Right lobe of liver (tissue), 4 donors: ENCODE measurements around the gene FBP1.

Experiments used
- CTCF ChIP-seq, 4 donors: fragments of 200-600 bp in 3 of 4; fragments of 450-650 bp in 1 of 4; IDR thresholded peaks; one replicate each; pipeline versions ENCODE4 v1.5.1 to v1.8.0; 2016 to 2022; ENCODE audit warnings: antibody characterized with exemption in 4 of 4, mild to moderate bottlenecking in 2 of 4
- POLR2A ChIP-seq: fragments of 450-650 bp; IDR thresholded peaks from one replicate; pipeline ENCODE4 v1.6.1; 2017; ENCODE audit warnings: antibody characterized with exemption, mild to moderate bottlenecking
- donor health status: DM: no; HTN: no; CAD: no.
- donor health status: DM: no; HTN: no; CAD: no.
- donor health status: DM: no; HTN: yes; CAD: no.

DNA sequence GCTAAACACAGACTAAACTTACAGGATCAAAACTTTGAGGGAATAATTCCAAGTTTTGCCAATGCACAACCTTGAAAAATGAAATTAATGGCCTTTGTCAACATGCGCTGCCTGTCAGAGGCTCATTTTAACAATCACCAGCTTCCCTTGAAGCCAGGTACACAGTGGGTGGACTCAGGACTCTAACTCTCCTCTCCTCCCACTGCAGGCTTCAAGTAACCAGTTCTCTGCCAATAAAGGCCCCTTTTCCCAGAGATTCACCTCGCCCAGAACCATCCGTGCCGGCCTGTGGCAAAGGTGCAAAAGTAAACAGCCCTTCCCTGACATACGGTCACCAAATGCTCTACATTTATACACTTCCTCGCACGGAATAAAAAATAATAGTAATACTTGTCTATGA is 27.2 kb downstream of the FBP1 start:
- no peak for TF ChIP-seq CTCF (IDR thresholded peaks at IDR 0.05)
- no peak for TF ChIP-seq POLR2A
